Panc1 (cell line): ENCODE measurements around the gene CLSTN2. TPM values are rescaled to one million over a fixed set of nuclear protein-coding genes. Genes with fewer than 3 reads are reported as not detected.

Source experiments
- ATAC-seq: fragments of 200-7000 bp; cut with Tn5 transposase; 2 replicates; pipeline ENCODE4 v1.9.1; 2020; ENCODE audit warnings: mild to moderate bottlenecking, moderate library complexity
- BruUV-seq: library from RNA; stranded (reverse); fragments of 400-500 nt; replicated peaks from 2 replicates; lab custom pipeline; 2021; lab: Mats Ljungman, UMichigan
- CTCF ChIA-PET: fragments of 300-600 bp; sonication (Branson Sonifier 250); formaldehyde crosslinking; loops from one replicate; lab custom pipeline; 2022; ENCODE audit warnings: antibody characterized with exemption; lab: Charles Lee
- POLR2A ChIA-PET: fragments of 300-600 bp; sonication (Branson Sonifier 250); formaldehyde crosslinking; loops from one replicate; lab custom pipeline; 2022; ENCODE audit warnings: antibody characterized with exemption; lab: Charles Lee
- DNase-seq: peaks from one replicate; pipeline ENCODE4 v3.0.0-alpha.2; 2010; ENCODE audit warnings: low read depth, low spot score
- H3K27ac ChIP-seq: 2 replicates; pipeline ENCODE4 v1.5.1; 2011; ENCODE audit warnings: mild to moderate bottlenecking, low read length, inconsistent platforms
- H3K27me3 ChIP-seq: fragments of 200-500 bp; sonication (Bioruptor generic); 2 replicates; pipeline ENCODE4 v1.6.0; 2014; ENCODE audit warnings: low read length, inconsistent platforms; ENCODE audit not compliant: control insufficient read depth, insufficient read depth
- H3K36me3 ChIP-seq: fragments of 200-500 bp; sonication (Bioruptor generic); 2 replicates; pipeline ENCODE4 v1.5.1; 2014; ENCODE audit warnings: inconsistent platforms, mild to moderate bottlenecking, low read length, moderate library complexity; ENCODE audit not compliant: control insufficient read depth, insufficient read depth
- H3K4me1 ChIP-seq: 2 replicates; pipeline ENCODE4 v1.5.1; 2011; ENCODE audit warnings: inconsistent platforms, mild to moderate bottlenecking, low read length, moderate library complexity; ENCODE audit not compliant: control insufficient read depth, insufficient read depth
- H3K4me3 ChIP-seq, 2 experiments: 2 replicates each; pipeline ENCODE4 v1.5.1; 2011 to 2012; ENCODE audit warnings: low read depth in 2 of 2, low read length in 2 of 2, mild to moderate bottlenecking in 2 of 2, inconsistent platforms in 1 of 2, moderate library complexity in 1 of 2
- H3K9me3 ChIP-seq: fragments of 200-500 bp; sonication (Bioruptor generic); 2 replicates; pipeline ENCODE4 v1.5.1; 2014; ENCODE audit warnings: low read depth, mild to moderate bottlenecking, inconsistent platforms, low read length, moderate library complexity; ENCODE audit not compliant: control insufficient read depth, insufficient read depth
- POLR2AphosphoS5 ChIP-seq: IDR thresholded peaks from 2 replicates; pipeline ENCODE4 v1.6.1; 2012; ENCODE audit warnings: mild to moderate bottlenecking, low read depth, low read length, moderate library complexity
- REST ChIP-seq, 2 experiments: IDR thresholded peaks; 2 replicates each; pipeline ENCODE4 v1.6.1; 2011 to 2012; ENCODE audit warnings: low read depth in 2 of 2, control low read depth in 1 of 2, low read length in 1 of 2, mild to moderate bottlenecking in 1 of 2, moderate library complexity in 1 of 2; ENCODE audit not compliant: insufficient read depth in 1 of 2
- SIN3A ChIP-seq: IDR thresholded peaks from 2 replicates; pipeline ENCODE4 v1.6.1; 2012; ENCODE audit warnings: low read depth, mild to moderate bottlenecking, low read length, moderate library complexity, borderline replicate concordance; ENCODE audit not compliant: insufficient read depth
- TCF7L2 ChIP-seq: IDR thresholded peaks from 2 replicates; pipeline ENCODE4 v1.6.1; 2011; ENCODE audit warnings: mild to moderate bottlenecking, low read depth, low read length, inconsistent platforms
- in situ Hi-C: cut with HindIII; loops from 2 replicates; pipeline ENCODE4 v1.10.0; 2016; ENCODE audit warnings: low sequenced_read_pairs, low pct_unique_long_range_greater_than_20kb
- intact Hi-C: fragments of 100-400 bp; cut with micrococcal nuclease; formaldehyde crosslinking; loops from one replicate; pipeline ENCODE4 v1.10.0; 2022; ENCODE audit not compliant: unreplicated experiment
- total RNA-seq: library from RNA; stranded (reverse); gene quantifications from one replicate; pipeline ENCODE4 v1.2.1, GENCODE V29; 2021; ENCODE audit not compliant: unreplicated experiment
- TF ChIP-seq, protein P1 (sequence below): fragments of 450-650 bp; IDR thresholded peaks from 2 replicates; pipeline ENCODE4 v1.5.1; 2017; ENCODE audit warnings: mild to moderate bottlenecking

Gene CLSTN2
- total RNA-seq, 1 experiment from 2014 or later, result 0.03 TPM

GRCh38 chr3:140238646-140239314 lies 303.8 kb downstream of the CLSTN2 start:
- no peaks in the 10 kb centered on the region for H3K4me1 ChIP-seq
- H3K9me3 ChIP-seq, result no peaks in the 10 kb centered on the region
- TF ChIP-seq REST (IDR thresholded peaks at IDR 0.05; ENCODE audit: insufficient read depth in 1 of 2, low read depth in 2 of 2, low read length in 1 of 2) (no peak), SIN3A (no peak), TCF7L2 (no peak), POLR2AphosphoS5 (no peak)
- TF ChIP-seq, protein P1, sequence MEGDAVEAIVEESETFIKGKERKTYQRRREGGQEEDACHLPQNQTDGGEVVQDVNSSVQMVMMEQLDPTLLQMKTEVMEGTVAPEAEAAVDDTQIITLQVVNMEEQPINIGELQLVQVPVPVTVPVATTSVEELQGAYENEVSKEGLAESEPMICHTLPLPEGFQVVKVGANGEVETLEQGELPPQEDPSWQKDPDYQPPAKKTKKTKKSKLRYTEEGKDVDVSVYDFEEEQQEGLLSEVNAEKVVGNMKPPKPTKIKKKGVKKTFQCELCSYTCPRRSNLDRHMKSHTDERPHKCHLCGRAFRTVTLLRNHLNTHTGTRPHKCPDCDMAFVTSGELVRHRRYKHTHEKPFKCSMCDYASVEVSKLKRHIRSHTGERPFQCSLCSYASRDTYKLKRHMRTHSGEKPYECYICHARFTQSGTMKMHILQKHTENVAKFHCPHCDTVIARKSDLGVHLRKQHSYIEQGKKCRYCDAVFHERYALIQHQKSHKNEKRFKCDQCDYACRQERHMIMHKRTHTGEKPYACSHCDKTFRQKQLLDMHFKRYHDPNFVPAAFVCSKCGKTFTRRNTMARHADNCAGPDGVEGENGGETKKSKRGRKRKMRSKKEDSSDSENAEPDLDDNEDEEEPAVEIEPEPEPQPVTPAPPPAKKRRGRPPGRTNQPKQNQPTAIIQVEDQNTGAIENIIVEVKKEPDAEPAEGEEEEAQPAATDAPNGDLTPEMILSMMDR, result no peak
- no peaks in the 10 kb centered on the region for H3K36me3 ChIP-seq
- ChIA-PET CTCF (no interaction called here), POLR2A (no interaction called here)
- intact Hi-C loops, result no loop called here
- ATAC-seq, result no peak
- BruUV-seq, result no TSS peak
- no peak overlapping the region for H3K4me3 ChIP-seq
- no peak for DNase-seq
- in situ Hi-C loops, result no loop called here
- no peaks in the 10 kb centered on the region for H3K27me3 ChIP-seq
- no peak overlapping the region for H3K27ac ChIP-seq

DNA sequence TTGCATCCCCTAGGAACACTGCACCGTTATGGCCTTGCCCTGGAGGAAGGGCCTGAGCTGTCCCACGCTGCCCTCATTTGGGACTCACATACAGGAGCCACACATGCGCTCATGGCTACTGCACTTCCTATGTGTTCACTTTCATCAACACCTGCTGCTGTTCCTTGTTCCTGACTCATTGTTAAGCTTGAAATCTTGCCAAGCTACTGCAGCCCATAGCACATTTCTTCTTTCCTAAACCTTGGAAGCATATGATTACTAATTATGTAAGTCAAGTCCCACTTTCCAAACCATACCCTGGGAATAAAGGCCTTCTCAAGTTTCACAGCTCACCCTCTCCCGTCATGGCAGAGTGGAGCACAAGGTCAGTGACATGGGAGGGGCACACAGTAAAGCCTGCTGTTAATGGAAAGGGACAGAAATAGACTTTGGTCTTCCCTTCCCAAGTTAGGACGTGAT lies 307.9 kb downstream of the CLSTN2 start:
- CTCF ChIA-PET, result no interaction called here

More for the DNA sequence above, 307.9 kb downstream of the CLSTN2 start:
- POLR2A ChIA-PET, result no interaction called here
- H3K9me3 ChIP-seq, result no peaks in the 10 kb centered on the region
- no peaks in the 10 kb centered on the region for H3K27me3 ChIP-seq
- DNase-seq, result no peak
- intact Hi-C loops, result no loop called here
- TF ChIP-seq TCF7L2, result no peak
- TF ChIP-seq, protein P1, result no peak
- TF ChIP-seq REST (IDR thresholded peaks at IDR 0.05; ENCODE audit: insufficient read depth in 1 of 2, low read depth in 2 of 2, low read length in 1 of 2), result no peak
- TF ChIP-seq SIN3A, result no peak
- no peak for TF ChIP-seq POLR2AphosphoS5
- H3K4me1 ChIP-seq, result no peaks in the 10 kb centered on the region
- BruUV-seq, result no TSS peak
- no peak overlapping the region for H3K27ac ChIP-seq
- H3K36me3 ChIP-seq, result no peaks in the 10 kb centered on the region
- no peak for ATAC-seq
- no peak overlapping the region for H3K4me3 ChIP-seq
- in situ Hi-C loops, result no loop called here
